Loucy (cell line): ENCODE data around the gene SYT2.

Source experiments
- H2AFZ ChIP-seq: fragments of 200-600 bp; sonication (generic); 2 replicates; pipeline ENCODE4 v1.6.0; 2016; ENCODE audit warnings: antibody characterized with exemption, mild to moderate bottlenecking, low read length, moderate library complexity
- H3F3A ChIP-seq: fragments of 200-600 bp; 2 replicates; pipeline ENCODE4 v1.6.0; 2016; ENCODE audit warnings: antibody characterized with exemption, low read depth, mild to moderate bottlenecking
- H3K27me3 ChIP-seq: fragments of 200-600 bp; sonication (generic); 2 replicates; pipeline ENCODE4 v1.6.1; 2014; ENCODE audit warnings: low read length, mild to moderate bottlenecking; ENCODE audit not compliant: insufficient read depth, poor library complexity, severe bottlenecking
- H3K36me3 ChIP-seq: fragments of 200-600 bp; sonication (generic); 2 replicates; pipeline ENCODE4 v1.6.1; 2016; ENCODE audit warnings: low read length; ENCODE audit not compliant: insufficient read depth
- H3K4me1 ChIP-seq: fragments of 200-600 bp; sonication (generic); 2 replicates; pipeline ENCODE4 v1.5.1; 2014; ENCODE audit warnings: low read length, mild to moderate bottlenecking; ENCODE audit not compliant: insufficient read depth, poor library complexity, severe bottlenecking
- H3K4me2 ChIP-seq: fragments of 200-600 bp; sonication (generic); 2 replicates; pipeline ENCODE4 v1.6.0; 2014; ENCODE audit warnings: antibody characterized with exemption, low read length, low read depth, mild to moderate bottlenecking; ENCODE audit not compliant: poor library complexity, severe bottlenecking
- H3K4me3 ChIP-seq: fragments of 200-600 bp; sonication (generic); 2 replicates; pipeline ENCODE4 v1.5.1; 2014; ENCODE audit warnings: low read length, mild to moderate bottlenecking, mixed read lengths; ENCODE audit not compliant: poor library complexity, severe bottlenecking
- H3K79me2 ChIP-seq: fragments of 200-600 bp; sonication (generic); 2 replicates; pipeline ENCODE4 v1.6.1; 2014; ENCODE audit warnings: low read length; ENCODE audit not compliant: insufficient read depth
- H3K9ac ChIP-seq: fragments of 200-600 bp; sonication (generic); 2 replicates; pipeline ENCODE4 v1.6.0; 2014; ENCODE audit warnings: mild to moderate bottlenecking, low read depth, low read length, moderate library complexity; ENCODE audit not compliant: poor library complexity, severe bottlenecking
- H3K9me2 ChIP-seq: fragments of 200-600 bp; sonication (generic); replicated peaks from 2 replicates; pipeline ENCODE4 v1.6.1; 2016; ENCODE audit warnings: low read depth, low read length, mixed read lengths
- H3K9me3 ChIP-seq: fragments of 200-600 bp; sonication (generic); 2 replicates; pipeline ENCODE4 v1.6.1; 2014; ENCODE audit warnings: mild to moderate bottlenecking, antibody characterized with exemption, low read length, low read depth; ENCODE audit not compliant: insufficient read depth
- H4K20me1 ChIP-seq: fragments of 200-600 bp; sonication (generic); 2 replicates; pipeline ENCODE4 v1.6.0; 2014; ENCODE audit warnings: antibody characterized with exemption, low read length, mild to moderate bottlenecking; ENCODE audit not compliant: insufficient read depth, poor library complexity, severe bottlenecking
- CTCF ChIP-seq: fragments of 200-600 bp; sonication (generic); conservative IDR thresholded peaks from 2 replicates; pipeline ENCODE4 v1.5.1; 2014; ENCODE audit warnings: mild to moderate bottlenecking, antibody characterized with exemption, low read length
- EZH2phosphoT487 ChIP-seq: fragments of 200-600 bp; IDR thresholded peaks from 2 replicates; pipeline ENCODE4 v1.6.1; 2018; ENCODE audit warnings: antibody characterized with exemption, mild to moderate bottlenecking, moderate library complexity, borderline replicate concordance

The SYT2 gene

GRCh38 chr1:202644219-202645096 is 65.8 kb downstream of the SYT2 start:
- Histone ChIP-seq H3K4me1 (no peaks in the 10 kb centered on the region), H3K4me3 (no peak overlapping the region), H4K20me1 (no peaks in the 10 kb centered on the region), H3K4me2 (no peak overlapping the region), H3K9me3 (no peaks in the 10 kb centered on the region), H3K36me3 (no peaks in the 10 kb centered on the region), H3K79me2 (no peaks in the 10 kb centered on the region), H3K9ac (no peak overlapping the region), H3F3A (no peaks in the 10 kb centered on the region), H3K27me3 (no peaks in the 10 kb centered on the region), H2AFZ (no peak overlapping the region), H3K9me2 (no peaks in the 10 kb centered on the region)
- TF ChIP-seq CTCF: no peak
- no peak for TF ChIP-seq EZH2phosphoT487

GRCh38 chr1:202643397-202644218 is 66.6 kb downstream of the SYT2 start:
- no peak overlapping the region for H3K9ac ChIP-seq
- H3K4me1 ChIP-seq: no peaks in the 10 kb centered on the region
- no peaks in the 10 kb centered on the region for H3K36me3 ChIP-seq

More at GRCh38 chr1:202643397-202644218, 66.6 kb downstream of the SYT2 start:
- TF ChIP-seq EZH2phosphoT487 (no peak), CTCF (no peak)
- no peak overlapping the region for H3K4me2 ChIP-seq
- H3K79me2 ChIP-seq: no peaks in the 10 kb centered on the region
- H3F3A ChIP-seq: no peaks in the 10 kb centered on the region
- H3K9me3 ChIP-seq: no peaks in the 10 kb centered on the region
- no peaks in the 10 kb centered on the region for H4K20me1 ChIP-seq
- H3K4me3 ChIP-seq: no peak overlapping the region
- no peaks in the 10 kb centered on the region for H3K27me3 ChIP-seq
- H3K9me2 ChIP-seq: no peaks in the 10 kb centered on the region
- no peak overlapping the region for H2AFZ ChIP-seq
